Liver (tissue), 9 donors: ENCODE data around the gene PDE4D. TPM values are rescaled to one million over a fixed set of nuclear protein-coding genes. Genes with fewer than 3 reads are reported as not detected.

Experiments used
- DNase-seq: peaks from one replicate; pipeline ENCODE4 v3.0.0-alpha.2; 2017; ENCODE audit warnings: low spot score
- H3K27ac ChIP-seq, 2 donors: one replicate each; pipeline ENCODE4 v1.7.0; 2013; ENCODE audit warnings: inconsistent platforms in 2 of 2, low read length in 2 of 2, control low read depth in 1 of 2, low read depth in 1 of 2, mild to moderate bottlenecking in 1 of 2
- H3K27me3 ChIP-seq, 4 donors: one replicate each; pipeline versions ENCODE4 v1.6.1 to v1.7.0; 2013; ENCODE audit warnings: low read length in 3 of 4, inconsistent platforms in 1 of 4, mild to moderate bottlenecking in 1 of 4, moderate library complexity in 1 of 4; ENCODE audit not compliant: control insufficient read depth in 4 of 4, insufficient read depth in 4 of 4
- H3K36me3 ChIP-seq, 4 donors: one replicate each; pipeline versions ENCODE4 v1.6.1 to v1.7.0; 2013; ENCODE audit warnings: low read length in 3 of 4, mild to moderate bottlenecking in 3 of 4, low read depth in 1 of 4, moderate library complexity in 1 of 4; ENCODE audit not compliant: control insufficient read depth in 4 of 4, insufficient read depth in 3 of 4
- H3K4me1 ChIP-seq, 4 donors: one replicate each; pipeline versions ENCODE4 v1.6.1 to v1.7.0; 2013; ENCODE audit warnings: low read length in 3 of 4, mild to moderate bottlenecking in 3 of 4, moderate library complexity in 1 of 4; ENCODE audit not compliant: control insufficient read depth in 4 of 4, insufficient read depth in 4 of 4
- H3K4me3 ChIP-seq, 3 donors: one replicate each; pipeline versions ENCODE4 v1.6.1 to v1.7.0; 2013; ENCODE audit warnings: low read length in 3 of 3, control low read depth in 1 of 3, low read depth in 1 of 3, mild to moderate bottlenecking in 1 of 3
- H3K9ac ChIP-seq, 2 donors: one replicate each; pipeline ENCODE4 v1.7.0; 2013; ENCODE audit warnings: low read length in 2 of 2, mild to moderate bottlenecking in 2 of 2, moderate library complexity in 2 of 2, control low read depth in 1 of 2, low read depth in 1 of 2
- H3K9me3 ChIP-seq, 4 donors: one replicate each; pipeline versions ENCODE4 v1.6.1 to v1.7.0; 2013; ENCODE audit warnings: low read length in 3 of 4; ENCODE audit not compliant: control insufficient read depth in 4 of 4
- ATF3 ChIP-seq: IDR thresholded peaks from 2 replicates; pipeline ENCODE4 v1.6.1; 2016; ENCODE audit warnings: antibody characterized with exemption
- CTCF ChIP-seq: fragments of 150-350 bp; IDR thresholded peaks from 2 replicates; pipeline ENCODE4 v1.5.1; 2017; ENCODE audit warnings: improper control_type of control experiment, low read depth, low read length; ENCODE audit not compliant: missing input control
- EGR1 ChIP-seq, 2 donors: IDR thresholded peaks; 2 replicates each; pipeline ENCODE4 v1.6.1; 2016 to 2018; ENCODE audit warnings: antibody characterized with exemption in 2 of 2, low read depth in 2 of 2
- GABPA ChIP-seq, 2 donors: IDR thresholded peaks in 1 of 2; conservative IDR thresholded peaks in 1 of 2; 2 replicates each; pipeline ENCODE4 v1.6.1; 2016; ENCODE audit warnings: antibody characterized with exemption in 2 of 2, mild to moderate bottlenecking in 1 of 2, moderate library complexity in 1 of 2
- HNF4A ChIP-seq, 2 donors: conservative IDR thresholded peaks; 2 replicates each; pipeline ENCODE4 v1.6.1; 2016; ENCODE audit warnings: antibody characterized with exemption in 2 of 2, mild to moderate bottlenecking in 2 of 2
- JUND ChIP-seq, 2 donors: IDR thresholded peaks; 2 replicates each; pipeline ENCODE4 v1.6.1; 2016; ENCODE audit warnings: antibody characterized with exemption in 2 of 2
- MAX ChIP-seq: IDR thresholded peaks from 2 replicates; pipeline ENCODE4 v1.6.1; 2016; ENCODE audit warnings: antibody characterized with exemption
- NR2F2 ChIP-seq: IDR thresholded peaks from 2 replicates; pipeline ENCODE4 v1.6.1; 2016; ENCODE audit warnings: antibody characterized with exemption
- RAD21 ChIP-seq, 2 donors: IDR thresholded peaks; 2 replicates each; pipeline ENCODE4 v1.6.1; 2016; ENCODE audit warnings: antibody characterized with exemption in 2 of 2, mild to moderate bottlenecking in 2 of 2
- REST ChIP-seq: IDR thresholded peaks from 2 replicates; pipeline ENCODE4 v1.6.1; 2016; ENCODE audit warnings: antibody characterized with exemption, mild to moderate bottlenecking
- RXRA ChIP-seq, 2 donors: IDR thresholded peaks; 2 replicates each; pipeline ENCODE4 v1.6.1; 2017 to 2018; ENCODE audit warnings: antibody characterized with exemption in 2 of 2, mild to moderate bottlenecking in 1 of 2
- SP1 ChIP-seq: IDR thresholded peaks from 2 replicates; pipeline ENCODE4 v1.6.1; 2018; ENCODE audit warnings: antibody characterized with exemption, mild to moderate bottlenecking
- ZBTB33 ChIP-seq: IDR thresholded peaks from 2 replicates; pipeline ENCODE4 v1.6.1; 2016; ENCODE audit warnings: antibody characterized with exemption
- WGBS: extraction: QIAGEN DNeasy Blood & Tissue Kit; methylation state at CpG from one replicate; pipeline ENCODE4 v1.1.7; 2013; 5-methylcytosine and 5-hydroxymethylcytosine counted together
- polyA plus RNA-seq, 2 donors: library from polyadenylated mRNA; stranded (reverse) in 1 of 2; unstranded in 1 of 2; fragments of 200-250 nt in 1 of 2; fragments of >200 nt in 1 of 2; fragmentation: Nextera tagmentation in 1 of 2; extraction: Ambion mirVana in 1 of 2; gene quantifications; one replicate each; pipeline versions ENCODE4 v1.2.1 to v1.2.3, GENCODE V29; 2013 to 2015
- total RNA-seq, 2 donors: library from RNA; depleted of rRNA; stranded (reverse); fragments of >200 nt; gene quantifications; one replicate each; pipeline ENCODE4 v1.2.3, GENCODE V29; 2014
- donor health status: healthy.
- donor health status: healthy.
- donor health status: healthy.
- donor health status: healthy.
- donor health status: healthy.

Gene PDE4D
- total and polyA plus RNA-seq, 4 donors, result 0.67 to 11.9 (median 6.5) TPM

GRCh38 chr5:59483971-59484472, 409.5 kb downstream of the PDE4D start:
- Histone ChIP-seq H3K27me3 (no peaks in the 10 kb centered on the region), H3K4me3 (no peak overlapping the region)
- TF ChIP-seq ATF3 (no peak), CTCF (no peak), MAX (no peak), NR2F2 (no peak), EGR1 (IDR thresholded peaks at IDR 0.05; ENCODE audit: low read depth in 2 of 2) (no peak), RAD21 (IDR thresholded peaks at IDR 0.05) (no peak), HNF4A (conservative IDR thresholded peaks at IDR 0.05) (no peak), GABPA (IDR thresholded peaks at IDR 0.05 in 1 of 2, conservative IDR thresholded peaks at IDR 0.05 in 1 of 2) (no peak), ZBTB33 (no peak), RXRA (IDR thresholded peaks at IDR 0.05) (no peak)

GRCh38 chr5:59479086-59479485, 414.4 kb downstream of the PDE4D start:
- Histone ChIP-seq H3K36me3 (no peaks in the 10 kb centered on the region), H3K9me3 (no peaks in the 10 kb centered on the region), H3K9ac (no peak overlapping the region), H3K4me1 (no peaks in the 10 kb centered on the region), H3K27me3 (no peaks in the 10 kb centered on the region), H3K27ac (no peak overlapping the region), H3K4me3 (no peak overlapping the region)
- TF ChIP-seq GABPA (IDR thresholded peaks at IDR 0.05 in 1 of 2, conservative IDR thresholded peaks at IDR 0.05 in 1 of 2) (no peak), HNF4A (conservative IDR thresholded peaks at IDR 0.05) (no peak), CTCF (no peak), EGR1 (IDR thresholded peaks at IDR 0.05; ENCODE audit: low read depth in 2 of 2) (no peak), SP1 (no peak), REST (no peak), RAD21 (IDR thresholded peaks at IDR 0.05) (no peak), RXRA (IDR thresholded peaks at IDR 0.05) (no peak), JUND (IDR thresholded peaks at IDR 0.05) (no peak)
- WGBS, result 90% methylated on average over 2 of the region's 2 CpGs
- no peak for DNase-seq

More at GRCh38 chr5:59483971-59484472, 409.5 kb downstream of the PDE4D start:
- no peak overlapping the region for H3K27ac ChIP-seq
- H3K9ac ChIP-seq, result no peak overlapping the region
- H3K36me3 ChIP-seq, result no peaks in the 10 kb centered on the region
- DNase-seq, result no peak
- no peaks in the 10 kb centered on the region for H3K9me3 ChIP-seq
- peaks cover 0 to 4% (median 0%) of the 10 kb centered on the region in 4 donors for H3K4me1 ChIP-seq
